Right atrium auricular region (tissue), 2 donors: ENCODE results near the gene PRXL2C. TPM values are rescaled to one million over a fixed set of nuclear protein-coding genes. Genes with fewer than 3 reads are reported as not detected.

ENCODE experiments used
- DNase-seq: peaks from one replicate; pipeline ENCODE4 v3.0.0-alpha.2; 2019; ENCODE audit warnings: low spot score
- H3K27ac ChIP-seq, 2 donors: fragments of 200-600 bp; sonication (generic); 1 replicate in 1 of 2; 2 replicates in 1 of 2; pipeline ENCODE4 v1.5.1; 2016 to 2019
- H3K27me3 ChIP-seq, 2 donors: fragments of 200-600 bp; sonication (generic); one replicate each; pipeline versions ENCODE4 v1.5.1 to v1.6.0; 2017 to 2019
- H3K36me3 ChIP-seq: fragments of 200-600 bp; sonication (generic); one replicate; pipeline ENCODE4 v1.5.1; 2016
- H3K4me1 ChIP-seq, 2 donors: fragments of 200-600 bp; sonication (generic); one replicate each; pipeline versions ENCODE4 v1.5.1 to v1.6.0; 2017 to 2019
- H3K4me3 ChIP-seq, 2 donors: fragments of 200-600 bp; sonication (generic); 1 replicate in 1 of 2; 2 replicates in 1 of 2; pipeline ENCODE4 v1.5.1; 2017 to 2019; ENCODE audit warnings: mild to moderate bottlenecking in 1 of 2, moderate library complexity in 1 of 2
- H3K9me3 ChIP-seq, 2 donors: fragments of 200-600 bp; sonication (generic); one replicate each; pipeline ENCODE4 v1.5.1; 2019
- total RNA-seq, 2 donors: library from RNA; depleted of rRNA; stranded (reverse); fragments of >200 nt; gene quantifications; one replicate each; pipeline ENCODE4 v1.1.0, GENCODE V29; 2016
- TF ChIP-seq, protein P1 (sequence below), 2 donors: fragments of 200-600 bp; sonication (generic); IDR thresholded peaks; one replicate each; pipeline ENCODE4 v1.5.1; 2019; ENCODE audit warnings: antibody characterized with exemption in 2 of 2

PRXL2C gene
- total RNA-seq, 2 donors from 2014 or later = 14.2 to 22.4 TPM

DNA sequence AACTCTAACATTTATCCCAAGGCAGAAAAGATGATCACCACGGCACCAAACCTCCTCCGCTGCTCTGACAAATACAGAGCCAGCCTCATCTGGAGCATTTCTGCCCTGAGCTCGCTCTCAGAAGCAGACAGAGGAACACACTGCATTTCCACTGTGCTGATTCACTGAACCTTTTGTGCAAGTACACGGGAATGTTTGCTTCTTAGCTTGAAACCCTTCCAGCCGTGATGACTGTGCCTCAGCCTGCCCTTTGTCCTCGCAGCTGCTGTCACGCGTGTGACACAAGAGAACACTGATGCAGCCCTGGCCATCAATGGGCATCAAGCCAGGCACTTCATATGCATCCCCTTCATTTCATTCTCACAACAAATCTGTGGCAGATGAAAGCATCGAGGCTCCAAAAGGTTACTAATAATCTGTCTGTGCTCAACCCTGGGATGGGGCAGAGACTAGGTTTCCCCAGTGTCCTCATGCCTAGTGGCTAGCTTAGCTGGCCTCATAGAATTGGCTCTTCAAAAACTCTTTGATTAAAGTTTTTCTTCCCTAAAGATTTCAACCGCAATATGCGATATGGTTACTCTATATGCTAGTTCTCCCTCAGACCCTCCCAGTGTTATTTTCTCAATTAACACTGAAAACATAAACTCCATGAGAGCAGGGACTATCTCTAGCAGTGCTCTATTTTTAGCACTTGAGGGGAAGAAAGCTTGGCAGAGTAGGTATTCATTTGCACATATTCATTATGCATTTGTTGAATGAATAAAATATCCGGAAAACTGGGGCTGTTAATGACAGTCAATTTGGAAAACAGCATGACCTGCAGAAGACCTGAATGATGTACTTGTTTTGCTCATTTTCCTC, 42.8 kb downstream of the PRXL2C start:
- H3K27ac ChIP-seq = peak overlapping the region; percentile 71 to 82
- DNase-seq = peak; percentile 79
- H3K27me3 ChIP-seq = no peaks in the 10 kb centered on the region
- H3K9me3 ChIP-seq = no peaks in the 10 kb centered on the region
- peaks cover 0 to 21% of the 10 kb centered on the region in 2 donors for H3K4me1 ChIP-seq
- H3K4me3 ChIP-seq = peak overlapping the region in 1 of 2 donors; percentile 5
- H3K36me3 ChIP-seq = no peaks in the 10 kb centered on the region
- TF ChIP-seq, protein P1, sequence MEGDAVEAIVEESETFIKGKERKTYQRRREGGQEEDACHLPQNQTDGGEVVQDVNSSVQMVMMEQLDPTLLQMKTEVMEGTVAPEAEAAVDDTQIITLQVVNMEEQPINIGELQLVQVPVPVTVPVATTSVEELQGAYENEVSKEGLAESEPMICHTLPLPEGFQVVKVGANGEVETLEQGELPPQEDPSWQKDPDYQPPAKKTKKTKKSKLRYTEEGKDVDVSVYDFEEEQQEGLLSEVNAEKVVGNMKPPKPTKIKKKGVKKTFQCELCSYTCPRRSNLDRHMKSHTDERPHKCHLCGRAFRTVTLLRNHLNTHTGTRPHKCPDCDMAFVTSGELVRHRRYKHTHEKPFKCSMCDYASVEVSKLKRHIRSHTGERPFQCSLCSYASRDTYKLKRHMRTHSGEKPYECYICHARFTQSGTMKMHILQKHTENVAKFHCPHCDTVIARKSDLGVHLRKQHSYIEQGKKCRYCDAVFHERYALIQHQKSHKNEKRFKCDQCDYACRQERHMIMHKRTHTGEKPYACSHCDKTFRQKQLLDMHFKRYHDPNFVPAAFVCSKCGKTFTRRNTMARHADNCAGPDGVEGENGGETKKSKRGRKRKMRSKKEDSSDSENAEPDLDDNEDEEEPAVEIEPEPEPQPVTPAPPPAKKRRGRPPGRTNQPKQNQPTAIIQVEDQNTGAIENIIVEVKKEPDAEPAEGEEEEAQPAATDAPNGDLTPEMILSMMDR (IDR thresholded peaks at IDR 0.05) = no peak

GRCh38 chr9:96611302-96611701, 43.8 kb downstream of the PRXL2C start:
- Histone ChIP-seq H3K4me3 (no peak overlapping the region), H3K27ac (peak overlapping the region; percentile 71 to 82), H3K9me3 (no peaks in the 10 kb centered on the region), H3K4me1 (peaks cover 0 to 21% of the 10 kb centered on the region in 2 donors), H3K36me3 (no peaks in the 10 kb centered on the region), H3K27me3 (no peaks in the 10 kb centered on the region)
- DNase-seq = no peak
- TF ChIP-seq, protein P1 (IDR thresholded peaks at IDR 0.05) = no peak

DNA sequence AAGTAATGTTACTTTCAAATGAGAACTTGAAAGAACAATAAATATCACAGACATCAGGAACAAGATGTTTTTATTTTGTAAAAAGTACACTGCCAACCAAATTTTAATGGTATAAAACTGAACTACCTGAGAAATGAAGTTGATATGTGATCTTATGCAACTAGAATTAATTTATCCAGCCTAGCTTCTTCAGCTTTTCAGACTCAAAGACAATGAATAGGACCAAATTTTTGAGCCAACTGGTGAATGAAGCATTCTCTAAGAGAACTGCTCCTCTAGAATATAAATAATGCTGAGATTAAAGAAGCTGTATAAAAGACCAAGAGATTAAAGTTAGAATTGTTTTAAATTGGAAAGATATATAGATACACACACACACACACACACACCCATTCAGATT, 45.4 kb downstream of the PRXL2C start:
- H3K9me3 ChIP-seq = no peaks in the 10 kb centered on the region
- H3K4me3 ChIP-seq = no peak overlapping the region
- H3K27ac ChIP-seq = no peak overlapping the region
- no peaks in the 10 kb centered on the region for H3K27me3 ChIP-seq
- TF ChIP-seq, protein P1 (IDR thresholded peaks at IDR 0.05) = no peak
- H3K36me3 ChIP-seq = no peaks in the 10 kb centered on the region
- H3K4me1 ChIP-seq = peaks cover 0 to 29% of the 10 kb centered on the region in 2 donors
- DNase-seq = no peak

DNA sequence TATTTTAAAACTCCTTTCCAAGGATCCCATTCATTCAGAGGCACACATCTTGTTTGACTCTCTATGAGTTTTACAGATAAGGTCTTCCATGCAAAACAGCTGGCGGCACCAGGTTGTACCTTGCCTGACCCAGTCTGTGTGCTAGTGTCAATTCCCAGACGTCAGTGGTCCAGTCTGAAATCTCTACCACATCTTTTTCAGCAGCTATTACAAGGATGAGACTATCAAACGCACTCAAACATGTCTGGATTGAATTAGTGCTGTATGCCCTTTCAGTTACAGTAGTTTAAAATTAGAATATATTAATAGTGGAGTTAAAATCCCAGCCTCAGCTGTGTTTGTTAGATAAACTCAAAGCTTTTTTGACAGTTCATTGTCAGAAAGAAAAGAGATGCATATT, 47.1 kb downstream of the PRXL2C start:
- H3K36me3 ChIP-seq = no peaks in the 10 kb centered on the region
- no peak overlapping the region for H3K4me3 ChIP-seq
- H3K27me3 ChIP-seq = no peaks in the 10 kb centered on the region
- no peak for DNase-seq
- TF ChIP-seq, protein P1 (IDR thresholded peaks at IDR 0.05) = no peak
- no peak overlapping the region for H3K27ac ChIP-seq
- peaks cover 0 to 24% of the 10 kb centered on the region in 2 donors for H3K4me1 ChIP-seq
- H3K9me3 ChIP-seq = no peaks in the 10 kb centered on the region

DNA sequence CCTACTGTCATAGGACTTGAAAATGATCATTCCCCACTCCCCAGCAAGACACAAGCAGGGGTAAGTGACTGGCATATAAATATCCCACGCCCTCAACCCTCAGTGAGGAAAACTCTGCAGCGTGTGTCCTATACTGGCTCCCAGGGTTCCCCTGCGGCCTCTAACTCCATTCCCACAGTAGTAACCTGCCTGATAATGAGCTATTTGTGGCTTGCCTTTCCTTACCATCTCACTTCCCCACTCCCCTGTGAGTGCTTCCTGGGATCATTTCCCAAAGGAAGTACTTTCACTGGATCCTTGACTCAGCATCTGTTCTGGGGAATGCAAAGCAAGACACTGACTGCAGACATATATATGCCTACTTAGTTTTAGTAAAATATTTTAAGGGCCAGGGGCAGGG, 49.8 kb downstream of the PRXL2C start:
- no peaks in the 10 kb centered on the region for H3K27me3 ChIP-seq
- H3K27ac ChIP-seq = no peak overlapping the region
- no peak overlapping the region for H3K4me3 ChIP-seq
- TF ChIP-seq, protein P1 (IDR thresholded peaks at IDR 0.05) = no peak
- no peak for DNase-seq
- H3K36me3 ChIP-seq = no peaks in the 10 kb centered on the region
- no peaks in the 10 kb centered on the region for H3K9me3 ChIP-seq
- H3K4me1 ChIP-seq = peaks cover 0 to 8% of the 10 kb centered on the region in 2 donors
